OCI-LY1 (cell line): Measurements from ENCODE around the gene DNAI4.

ENCODE experiments used
- H2AFZ ChIP-seq: fragments of 200-600 bp; sonication (generic), shearing (Covaris generic); 2 replicates; pipeline ENCODE4 v1.6.0; 2014; ENCODE audit warnings: antibody characterized with exemption, mild to moderate bottlenecking, low read length
- H3F3A ChIP-seq: fragments of 200-600 bp; sonication (generic), shearing (Covaris generic); 2 replicates; pipeline ENCODE4 v1.6.0; 2014; ENCODE audit warnings: mild to moderate bottlenecking, antibody characterized with exemption, low read length, moderate library complexity; ENCODE audit not compliant: insufficient read depth
- H3K27ac ChIP-seq: fragments of 200-600 bp; sonication (generic); 2 replicates; pipeline ENCODE4 v1.5.1; 2014; ENCODE audit warnings: low read length, mixed run types, mild to moderate bottlenecking, low read depth; ENCODE audit not compliant: poor library complexity, severe bottlenecking
- H3K27me3 ChIP-seq: fragments of 200-600 bp; sonication (generic); 2 replicates; pipeline ENCODE4 v1.6.0; 2014; ENCODE audit warnings: antibody characterized with exemption, mild to moderate bottlenecking, low read length, moderate library complexity; ENCODE audit not compliant: insufficient read depth
- H3K36me3 ChIP-seq: fragments of 200-600 bp; sonication (generic); 2 replicates; pipeline ENCODE4 v1.6.1; 2014; ENCODE audit warnings: mild to moderate bottlenecking, antibody characterized with exemption, low read length, moderate library complexity, mixed read lengths; ENCODE audit not compliant: insufficient read depth
- H3K4me1 ChIP-seq: fragments of 200-600 bp; sonication (generic); 2 replicates; pipeline ENCODE4 v1.5.1; 2014; ENCODE audit warnings: mild to moderate bottlenecking, low read length, moderate library complexity; ENCODE audit not compliant: insufficient read depth, severe bottlenecking
- H3K4me2 ChIP-seq: fragments of 200-600 bp; sonication (generic), shearing (Covaris generic); 2 replicates; pipeline ENCODE4 v1.6.1; 2014; ENCODE audit warnings: low read length
- H3K4me3 ChIP-seq: fragments of 200-600 bp; sonication (generic); 2 replicates; pipeline ENCODE4 v1.5.1; 2014; ENCODE audit warnings: low read length, low read depth, mild to moderate bottlenecking, mixed read lengths; ENCODE audit not compliant: poor library complexity, severe bottlenecking
- H3K79me2 ChIP-seq: fragments of 200-600 bp; shearing (Covaris generic); 2 replicates; pipeline ENCODE4 v1.6.1; 2016; ENCODE audit warnings: mixed run types, low read length, mixed read lengths; ENCODE audit not compliant: insufficient read depth
- H3K9ac ChIP-seq: fragments of 200-600 bp; sonication (generic), shearing (Covaris generic); 2 replicates; pipeline ENCODE4 v1.6.1; 2014; ENCODE audit warnings: mild to moderate bottlenecking, low read length, mixed read lengths
- H3K9me2 ChIP-seq: fragments of 200-600 bp; sonication (generic), shearing (Covaris generic); 2 replicates; pipeline ENCODE4 v1.6.1; 2014; ENCODE audit warnings: low read depth, mild to moderate bottlenecking, low read length, mixed read lengths
- H3K9me3 ChIP-seq: fragments of 200-600 bp; shearing (Covaris generic); 2 replicates; pipeline ENCODE4 v1.6.1; 2014; ENCODE audit warnings: low read length, mixed read lengths
- H4K20me1 ChIP-seq: fragments of 200-600 bp; sonication (generic), shearing (Covaris generic); 2 replicates; pipeline ENCODE4 v1.6.0; 2016; ENCODE audit warnings: mild to moderate bottlenecking, low read length; ENCODE audit not compliant: insufficient read depth
- EZH2 ChIP-seq: fragments of 200-600 bp; sonication (generic), shearing (Covaris generic); IDR thresholded peaks from 2 replicates; pipeline ENCODE4 v1.8.0; 2017; ENCODE audit warnings: borderline replicate concordance, mixed run types, mild to moderate bottlenecking, antibody characterized with exemption, low read length, moderate library complexity, mixed read lengths
- TF ChIP-seq, protein P1 (sequence below): fragments of 200-600 bp; sonication (generic), shearing (Covaris generic); IDR thresholded peaks from 2 replicates; pipeline ENCODE4 v1.5.1; 2017; ENCODE audit warnings: mild to moderate bottlenecking, antibody characterized with exemption, low read length, moderate library complexity, mixed read lengths

The DNAI4 gene

GRCh38 chr1:66840929-66841328, 83.7 kb downstream of the DNAI4 start:
- Histone ChIP-seq H3K9me3 (no peaks in the 10 kb centered on the region), H4K20me1 (no peaks in the 10 kb centered on the region), H3K27ac (peak overlapping the region; percentile 32), H3F3A (no peaks in the 10 kb centered on the region), H3K27me3 (no peaks in the 10 kb centered on the region), H3K4me2 (no peak overlapping the region; the same call in 1 of the 2 replicates), H3K9me2 (no peaks in the 10 kb centered on the region), H3K4me1 (peaks cover 15% of the 10 kb centered on the region), H3K79me2 (no peaks in the 10 kb centered on the region), H2AFZ (peak overlapping the region; percentile 97), H3K36me3 (no peaks in the 10 kb centered on the region), H3K4me3 (no peak overlapping the region), H3K9ac (no peak overlapping the region)
- TF ChIP-seq, protein P1, sequence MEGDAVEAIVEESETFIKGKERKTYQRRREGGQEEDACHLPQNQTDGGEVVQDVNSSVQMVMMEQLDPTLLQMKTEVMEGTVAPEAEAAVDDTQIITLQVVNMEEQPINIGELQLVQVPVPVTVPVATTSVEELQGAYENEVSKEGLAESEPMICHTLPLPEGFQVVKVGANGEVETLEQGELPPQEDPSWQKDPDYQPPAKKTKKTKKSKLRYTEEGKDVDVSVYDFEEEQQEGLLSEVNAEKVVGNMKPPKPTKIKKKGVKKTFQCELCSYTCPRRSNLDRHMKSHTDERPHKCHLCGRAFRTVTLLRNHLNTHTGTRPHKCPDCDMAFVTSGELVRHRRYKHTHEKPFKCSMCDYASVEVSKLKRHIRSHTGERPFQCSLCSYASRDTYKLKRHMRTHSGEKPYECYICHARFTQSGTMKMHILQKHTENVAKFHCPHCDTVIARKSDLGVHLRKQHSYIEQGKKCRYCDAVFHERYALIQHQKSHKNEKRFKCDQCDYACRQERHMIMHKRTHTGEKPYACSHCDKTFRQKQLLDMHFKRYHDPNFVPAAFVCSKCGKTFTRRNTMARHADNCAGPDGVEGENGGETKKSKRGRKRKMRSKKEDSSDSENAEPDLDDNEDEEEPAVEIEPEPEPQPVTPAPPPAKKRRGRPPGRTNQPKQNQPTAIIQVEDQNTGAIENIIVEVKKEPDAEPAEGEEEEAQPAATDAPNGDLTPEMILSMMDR: no peak
- no peak for TF ChIP-seq EZH2

DNA sequence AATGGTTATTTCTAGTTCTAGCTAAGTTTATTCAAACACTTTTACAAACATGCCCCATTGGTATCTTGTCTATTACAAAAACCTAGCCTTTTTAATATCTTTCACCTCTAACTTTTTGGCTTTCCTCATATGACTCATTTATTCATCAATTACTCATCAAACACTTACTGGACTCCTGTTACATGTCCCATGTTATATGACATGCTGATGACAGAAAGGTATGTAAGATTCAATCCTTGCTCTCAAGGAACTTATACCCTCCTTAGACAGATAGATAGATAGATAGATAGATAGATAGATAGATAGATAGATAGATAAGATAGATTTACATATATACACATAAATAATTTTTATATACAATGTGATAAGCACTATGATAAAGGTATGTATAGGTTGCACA, 89.7 kb downstream of the DNAI4 start:
- Histone ChIP-seq H3K4me3 (no peak overlapping the region), H3K27ac (no peak overlapping the region), H3K79me2 (no peaks in the 10 kb centered on the region), H3K9me2 (no peaks in the 10 kb centered on the region), H3K9ac (no peak overlapping the region), H2AFZ (no peak overlapping the region), H3K4me2 (no peak overlapping the region), H3F3A (no peaks in the 10 kb centered on the region), H4K20me1 (no peaks in the 10 kb centered on the region), H3K9me3 (no peaks in the 10 kb centered on the region), H3K36me3 (no peaks in the 10 kb centered on the region), H3K27me3 (no peaks in the 10 kb centered on the region), H3K4me1 (peaks cover 5% of the 10 kb centered on the region)
- TF ChIP-seq, protein P1: no peak
- TF ChIP-seq EZH2: no peak

DNA sequence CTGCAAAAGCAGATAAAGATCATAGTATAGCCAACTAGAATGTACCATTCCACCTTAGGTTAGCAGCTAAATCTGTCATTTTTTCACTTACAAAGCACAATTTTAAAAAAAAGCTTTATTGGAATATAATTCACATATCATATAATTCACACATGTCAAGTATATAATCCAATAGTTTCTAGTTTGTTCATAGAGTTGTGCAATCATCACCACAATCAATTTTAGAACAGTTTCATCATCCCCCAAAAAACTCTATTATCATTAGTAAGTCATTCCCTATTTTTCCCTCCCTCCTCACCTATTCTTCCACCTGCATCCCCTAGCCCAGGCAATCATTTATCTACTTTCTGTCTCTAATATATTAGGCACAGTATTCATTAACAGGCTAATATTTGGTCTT, 91.5 kb downstream of the DNAI4 start:
- no peaks in the 10 kb centered on the region for H3K9me2 ChIP-seq
- no peak overlapping the region for H2AFZ ChIP-seq
- TF ChIP-seq EZH2: no peak
- TF ChIP-seq, protein P1: no peak
- H3F3A ChIP-seq: no peaks in the 10 kb centered on the region
- H3K79me2 ChIP-seq: no peaks in the 10 kb centered on the region
- no peaks in the 10 kb centered on the region for H3K27me3 ChIP-seq
- no peak overlapping the region for H3K4me2 ChIP-seq
- peaks cover 3% of the 10 kb centered on the region for H3K4me1 ChIP-seq
- no peaks in the 10 kb centered on the region for H3K36me3 ChIP-seq
- no peak overlapping the region for H3K9ac ChIP-seq
- H3K27ac ChIP-seq: no peak overlapping the region
- H3K9me3 ChIP-seq: no peaks in the 10 kb centered on the region
- no peak overlapping the region for H3K4me3 ChIP-seq
- no peaks in the 10 kb centered on the region for H4K20me1 ChIP-seq
